ENCODE results near the gene IL4R.

Gene IL4R

DNA sequence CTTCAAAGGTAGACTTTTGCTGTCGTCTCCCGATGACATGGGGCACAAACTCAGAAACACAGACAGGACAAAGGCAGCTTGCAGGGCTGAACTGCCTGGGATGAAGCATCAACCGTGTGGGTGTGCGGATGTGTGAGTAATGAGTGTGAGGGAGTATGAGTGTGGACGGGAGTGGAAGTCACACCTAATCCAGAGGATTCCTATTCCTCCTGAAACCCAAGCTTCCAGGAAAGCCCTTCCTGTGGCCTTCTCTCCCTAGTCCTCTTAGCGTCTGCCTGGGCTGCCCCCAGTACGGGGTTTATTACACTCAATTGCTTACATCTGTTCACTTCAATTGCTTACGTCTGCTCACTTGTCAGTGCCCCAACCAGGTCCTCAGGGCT is 2.3 kb upstream of the IL4R start:
- peaks cover 20% of the 10 kb centered on the region for H3K4me1 Mint-ChIP-seq
- H3K27ac Mint-ChIP-seq (ENCODE audit: low read depth): no peak overlapping the region
- ATAC-seq (replicated peaks; ENCODE audit: extremely low read depth, poor library complexity, severe bottlenecking) (no peak), DNase-seq (ENCODE audit: low spot score in 2 of 2) (no peak)
- H3K4me3 Mint-ChIP-seq: no peak overlapping the region
- H3K9me3 Mint-ChIP-seq: peaks cover 4% of the 10 kb centered on the region
- no peaks in the 10 kb centered on the region for H3K27me3 Mint-ChIP-seq
- H3K36me3 Mint-ChIP-seq (ENCODE audit: insufficient read depth): peaks cover 8% of the 10 kb centered on the region

DNA sequence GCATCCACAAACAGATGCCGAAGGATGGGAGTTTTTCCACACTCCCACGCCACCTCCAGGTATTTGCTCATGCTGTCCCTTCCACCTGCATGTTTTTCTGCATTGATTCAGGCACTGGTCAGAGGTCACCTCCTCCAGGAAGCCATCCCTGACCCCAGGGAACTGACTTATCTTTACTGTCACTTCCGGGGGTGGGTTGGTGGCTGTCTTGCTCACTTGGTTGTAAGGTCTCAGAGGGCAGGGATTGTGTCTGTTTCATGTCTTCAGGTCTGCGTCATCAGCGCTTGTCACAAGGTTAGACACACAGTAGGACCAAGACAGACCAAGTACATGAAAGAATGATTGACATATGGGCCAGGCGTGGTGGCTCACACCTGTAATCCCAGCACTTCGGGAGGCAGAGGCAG is 1.9 kb upstream of the IL4R start:
- H3K27me3 Mint-ChIP-seq: no peaks in the 10 kb centered on the region
- H3K4me1 Mint-ChIP-seq: peaks cover 24% of the 10 kb centered on the region
- DNase-seq (ENCODE audit: low spot score in 2 of 2) (no peak), ATAC-seq (replicated peaks; ENCODE audit: extremely low read depth, poor library complexity, severe bottlenecking) (no peak)
- peaks cover 8% of the 10 kb centered on the region for H3K36me3 Mint-ChIP-seq (ENCODE audit: insufficient read depth)
- no peaks in the 10 kb centered on the region for H3K9me3 Mint-ChIP-seq
- H3K4me3 Mint-ChIP-seq: no peak overlapping the region
- H3K27ac Mint-ChIP-seq (ENCODE audit: low read depth): no peak overlapping the region

DNA sequence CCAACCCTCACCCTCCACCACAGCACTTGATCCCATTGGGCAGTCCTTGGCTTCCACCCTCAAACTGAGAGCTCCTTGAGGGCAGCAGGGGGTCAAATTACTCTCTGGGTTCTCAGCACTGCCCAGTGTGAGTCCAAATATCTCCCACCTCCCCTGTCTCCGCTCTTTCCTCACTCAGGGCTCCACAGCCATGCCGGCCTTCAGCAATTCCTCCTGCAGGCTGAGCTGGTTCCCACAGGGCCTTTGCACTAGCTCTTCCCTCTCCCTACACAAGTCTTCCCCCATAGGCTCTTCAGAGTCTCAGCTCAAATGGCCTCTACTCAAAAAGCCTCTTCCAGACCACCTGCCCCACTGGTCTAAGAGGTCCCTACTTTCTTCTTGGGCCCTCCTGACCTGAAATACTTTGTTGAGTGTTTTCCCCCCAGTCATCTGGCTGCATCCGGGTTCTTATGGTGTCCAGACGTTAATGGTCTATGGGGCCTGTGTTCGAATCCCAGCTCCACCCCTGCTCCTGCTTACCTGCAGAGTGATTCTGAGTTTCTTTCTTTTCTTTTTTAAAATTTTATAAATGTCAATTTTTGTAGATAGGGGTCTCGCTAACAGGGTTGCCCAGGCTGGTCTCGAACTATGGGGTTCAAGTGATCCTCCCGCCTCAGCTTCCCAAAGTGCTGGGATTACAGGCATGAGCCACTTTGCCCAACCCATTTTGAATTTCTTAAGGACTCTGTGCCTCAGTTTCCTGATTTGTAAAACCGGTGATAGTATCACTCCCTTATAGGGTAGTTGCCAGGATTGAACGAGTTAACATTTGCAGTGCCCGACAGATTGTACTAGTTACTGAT is 973 bp upstream of the IL4R start:
- Mint-ChIP-seq H3K9me3 (no peaks in the 10 kb centered on the region), H3K4me1 (peaks cover 33% of the 10 kb centered on the region), H3K27me3 (no peaks in the 10 kb centered on the region), H3K36me3 (ENCODE audit: insufficient read depth) (peaks cover 10% of the 10 kb centered on the region), H3K27ac (ENCODE audit: low read depth) (peak overlapping the region; percentile 96), H3K4me3 (peak overlapping the region; percentile 84)
- DNase-seq (ENCODE audit: low spot score in 2 of 2) (no peak), ATAC-seq (replicated peaks; ENCODE audit: extremely low read depth, poor library complexity, severe bottlenecking) (no peak)

DNA sequence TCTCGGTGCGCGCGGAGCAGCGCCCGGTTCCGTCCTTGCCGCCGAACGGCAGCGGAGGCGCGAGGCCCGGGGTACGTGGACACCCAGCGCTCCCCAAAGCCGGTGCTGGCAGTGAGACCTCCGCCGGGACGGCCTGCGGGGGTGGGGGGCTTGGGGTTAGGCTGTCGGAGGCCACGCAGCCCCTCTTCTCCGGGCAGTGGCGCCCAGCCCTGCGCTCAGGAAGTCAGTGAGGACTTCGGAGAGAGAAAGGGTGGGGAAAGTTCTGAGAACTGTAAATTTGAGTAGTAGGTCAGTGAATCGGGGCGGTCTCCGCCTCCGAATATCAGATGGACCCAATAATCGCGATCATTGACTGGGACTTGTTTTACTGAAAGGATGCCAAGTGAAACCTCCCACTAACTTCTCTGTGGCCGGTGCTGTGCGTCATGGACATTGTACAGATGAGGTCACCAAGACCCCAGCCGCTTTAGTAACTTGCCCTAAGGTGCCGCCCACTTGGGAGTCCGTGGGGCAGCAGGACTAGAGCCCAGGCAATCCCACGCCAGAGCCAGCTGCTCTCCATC is 468 bp downstream of the IL4R start:
- Mint-ChIP-seq H3K27ac (ENCODE audit: low read depth) (peak overlapping the region; percentile 96), H3K4me1 (peaks cover 48% of the 10 kb centered on the region), H3K27me3 (no peaks in the 10 kb centered on the region), H3K36me3 (ENCODE audit: insufficient read depth) (peaks cover 10% of the 10 kb centered on the region), H3K9me3 (no peaks in the 10 kb centered on the region), H3K4me3 (peak overlapping the region; percentile 84)
- ATAC-seq (replicated peaks; ENCODE audit: extremely low read depth, poor library complexity, severe bottlenecking): peak; percentile 33
- DNase-seq (ENCODE audit: low spot score in 2 of 2): peak in 1 of 2 donors; percentile 50

DNA sequence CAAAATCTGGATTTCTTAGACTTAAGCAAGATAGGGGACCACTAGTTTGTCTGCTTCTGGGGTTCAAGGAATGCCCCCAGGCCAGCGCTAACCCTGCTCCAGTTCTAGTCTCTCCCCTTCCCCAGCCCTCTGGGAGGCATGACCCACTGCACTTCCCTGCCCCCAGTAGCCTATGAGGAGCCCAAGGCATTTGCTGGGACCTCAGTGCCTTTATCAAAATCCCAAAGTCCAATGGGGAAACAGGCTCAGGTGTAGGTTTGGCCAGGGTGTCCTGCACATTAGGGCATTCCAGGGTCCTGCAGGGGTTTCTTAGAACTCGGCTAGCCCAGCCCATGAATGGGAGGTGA is 1.2 kb downstream of the IL4R start:
- ATAC-seq (replicated peaks; ENCODE audit: extremely low read depth, poor library complexity, severe bottlenecking) (no peak), DNase-seq (ENCODE audit: low spot score in 2 of 2) (no peak)
- no peaks in the 10 kb centered on the region for H3K9me3 Mint-ChIP-seq
- H3K27me3 Mint-ChIP-seq: no peaks in the 10 kb centered on the region
- H3K36me3 Mint-ChIP-seq (ENCODE audit: insufficient read depth): peaks cover 10% of the 10 kb centered on the region
- peaks cover 55% of the 10 kb centered on the region for H3K4me1 Mint-ChIP-seq
- H3K4me3 Mint-ChIP-seq: peak overlapping the region; percentile 84
- peak overlapping the region; percentile 96 for H3K27ac Mint-ChIP-seq (ENCODE audit: low read depth)

DNA sequence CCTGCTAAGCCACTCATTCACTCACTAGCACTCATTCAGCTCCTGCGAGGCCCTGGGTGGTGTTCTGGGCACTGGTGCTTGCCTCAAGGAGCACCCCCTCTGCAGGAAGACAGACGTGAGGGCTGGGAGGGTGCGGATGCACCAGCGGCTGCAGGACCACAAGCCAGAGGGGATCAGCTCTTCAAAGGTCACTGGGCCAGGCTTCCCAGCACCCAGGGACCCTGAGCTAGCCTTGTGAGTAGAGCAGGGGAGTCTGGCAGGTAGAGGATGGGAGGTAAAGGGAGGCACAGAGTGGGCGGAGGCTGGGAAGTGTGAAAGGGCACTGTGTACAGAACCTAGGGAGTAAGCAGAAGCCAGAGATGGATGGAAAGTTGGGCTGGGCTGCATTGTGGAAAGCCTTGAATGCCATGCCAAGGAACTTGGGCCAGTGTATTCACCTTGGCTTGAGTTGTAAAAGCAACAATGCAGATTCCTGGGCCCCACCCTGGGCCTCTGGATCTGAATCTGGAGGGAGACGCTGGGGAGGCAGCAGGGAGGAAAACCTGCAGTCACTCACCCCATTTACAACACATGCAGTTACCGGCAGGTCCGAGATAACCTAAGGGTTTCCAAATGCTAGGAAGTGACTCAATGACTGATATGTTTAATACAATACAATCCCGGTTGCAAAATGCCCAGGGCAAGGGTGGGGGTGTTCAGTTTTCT is 1.7 kb downstream of the IL4R start:
- H3K4me1 Mint-ChIP-seq: peaks cover 60% of the 10 kb centered on the region
- peak overlapping the region; percentile 84 for H3K4me3 Mint-ChIP-seq
- H3K27ac Mint-ChIP-seq (ENCODE audit: low read depth): peak overlapping the region; percentile 96
- DNase-seq (ENCODE audit: low spot score in 2 of 2) (no peak), ATAC-seq (replicated peaks; ENCODE audit: extremely low read depth, poor library complexity, severe bottlenecking) (peak; percentile 25)
- H3K9me3 Mint-ChIP-seq: no peaks in the 10 kb centered on the region
- peaks cover 11% of the 10 kb centered on the region for H3K36me3 Mint-ChIP-seq (ENCODE audit: insufficient read depth)
- H3K27me3 Mint-ChIP-seq: no peaks in the 10 kb centered on the region

- H3K27ac Mint-ChIP-seq (ENCODE audit: low read depth): peak overlapping the region; percentile 96
- no peaks in the 10 kb centered on the region for H3K9me3 Mint-ChIP-seq
- H3K4me1 Mint-ChIP-seq: peaks cover 62% of the 10 kb centered on the region
- H3K27me3 Mint-ChIP-seq: no peaks in the 10 kb centered on the region
- DNase-seq (ENCODE audit: low spot score in 2 of 2): no peak
- peak overlapping the region; percentile 84 for H3K4me3 Mint-ChIP-seq
- ATAC-seq (replicated peaks; ENCODE audit: extremely low read depth, poor library complexity, severe bottlenecking): no peak
- H3K36me3 Mint-ChIP-seq (ENCODE audit: insufficient read depth): peaks cover 14% of the 10 kb centered on the region
Observed at GRCh38 chr16:27316038-27316680, 2.4 kb downstream of the IL4R start.

DNA sequence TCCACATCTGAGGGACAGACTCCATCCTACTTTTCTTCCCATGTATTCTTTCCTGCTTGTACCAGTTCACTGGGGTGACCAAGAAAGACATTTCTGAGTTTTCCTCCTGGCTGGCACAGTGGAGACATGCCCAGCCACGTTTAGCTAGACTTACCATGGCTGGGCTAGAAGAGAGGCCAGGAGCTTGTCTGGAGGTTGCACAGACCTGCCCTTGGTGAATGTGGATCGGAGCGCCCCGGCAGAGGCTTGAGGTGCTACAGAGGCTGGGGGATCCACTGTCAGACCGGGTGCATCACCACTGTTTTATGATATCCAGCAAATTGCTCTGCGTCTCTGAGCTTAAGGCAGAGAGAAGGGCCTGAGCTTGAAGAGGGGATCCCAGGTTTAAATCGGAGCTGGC is 3.5 kb downstream of the IL4R start:
- Mint-ChIP-seq H3K9me3 (no peaks in the 10 kb centered on the region), H3K36me3 (ENCODE audit: insufficient read depth) (peaks cover 14% of the 10 kb centered on the region), H3K27me3 (no peaks in the 10 kb centered on the region), H3K4me3 (peak overlapping the region; percentile 84), H3K27ac (ENCODE audit: low read depth) (peak overlapping the region; percentile 96), H3K4me1 (peaks cover 74% of the 10 kb centered on the region)
- DNase-seq (ENCODE audit: low spot score in 2 of 2) (no peak), ATAC-seq (replicated peaks; ENCODE audit: extremely low read depth, poor library complexity, severe bottlenecking) (no peak)

- ATAC-seq (replicated peaks; ENCODE audit: extremely low read depth, poor library complexity, severe bottlenecking): no peak
- Mint-ChIP-seq H3K27ac (ENCODE audit: low read depth) (peak overlapping the region; percentile 96), H3K4me1 (peaks cover 76% of the 10 kb centered on the region), H3K36me3 (ENCODE audit: insufficient read depth) (peaks cover 14% of the 10 kb centered on the region), H3K4me3 (peak overlapping the region; percentile 84), H3K9me3 (no peaks in the 10 kb centered on the region), H3K27me3 (no peaks in the 10 kb centered on the region)
- DNase-seq (ENCODE audit: low spot score in 2 of 2): no peak
Observed at GRCh38 chr16:27317738-27318391, 4.1 kb downstream of the IL4R start.

DNA sequence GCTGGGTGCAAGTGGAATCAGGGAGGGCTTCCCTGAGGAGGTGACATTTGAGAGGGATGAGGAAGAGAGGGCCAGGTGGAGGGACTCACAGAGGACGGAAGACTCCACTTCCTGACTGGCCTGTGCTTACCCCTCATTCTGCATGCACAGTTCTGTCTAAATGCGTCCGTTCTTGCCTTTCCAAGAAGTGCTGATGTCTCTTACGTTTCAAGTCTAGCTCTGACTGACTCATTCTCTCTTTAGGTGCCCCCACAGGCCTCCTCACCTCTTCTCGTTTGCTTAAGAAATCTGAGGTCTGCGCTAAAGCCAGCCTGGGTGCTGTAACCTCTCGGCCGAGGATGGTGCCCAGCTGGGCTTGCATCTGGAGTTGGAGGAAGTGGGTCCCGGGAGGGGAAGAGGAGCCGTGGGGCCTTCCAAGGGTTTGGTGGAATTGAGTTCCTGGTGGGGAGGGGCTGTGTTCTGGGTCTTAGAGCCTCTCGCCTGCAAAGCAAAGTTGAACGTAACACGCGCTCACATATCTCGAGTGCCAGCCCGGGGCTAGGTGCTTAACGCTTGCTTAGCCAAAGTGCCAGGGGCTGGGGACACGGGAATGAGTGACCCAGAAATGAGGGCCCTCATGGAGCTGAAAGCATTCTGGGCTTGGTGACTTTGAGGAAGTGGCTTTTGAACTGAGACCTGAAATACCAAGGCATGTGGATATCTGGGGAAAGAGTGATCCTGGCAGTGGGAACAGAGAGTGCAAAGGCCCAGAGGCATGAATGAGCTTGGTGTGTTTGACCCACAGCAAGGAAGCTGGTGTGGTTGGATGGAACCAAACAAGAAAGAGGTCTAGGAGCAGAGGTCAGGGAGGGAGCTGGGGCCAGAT is 4.8 kb downstream of the IL4R start:
- DNase-seq (ENCODE audit: low spot score in 2 of 2) (no peak), ATAC-seq (replicated peaks; ENCODE audit: extremely low read depth, poor library complexity, severe bottlenecking) (peak; percentile 52)
- Mint-ChIP-seq H3K27me3 (no peaks in the 10 kb centered on the region), H3K4me3 (peak overlapping the region; percentile 84), H3K27ac (ENCODE audit: low read depth) (peak overlapping the region; percentile 96), H3K4me1 (peaks cover 80% of the 10 kb centered on the region), H3K9me3 (no peaks in the 10 kb centered on the region), H3K36me3 (ENCODE audit: insufficient read depth) (peaks cover 11% of the 10 kb centered on the region)

- peak overlapping the region; percentile 96 for H3K27ac Mint-ChIP-seq (ENCODE audit: low read depth)
- peak overlapping the region; percentile 84 for H3K4me3 Mint-ChIP-seq
- H3K27me3 Mint-ChIP-seq: no peaks in the 10 kb centered on the region
- peaks cover 7% of the 10 kb centered on the region for H3K36me3 Mint-ChIP-seq (ENCODE audit: insufficient read depth)
- no peak for ATAC-seq (replicated peaks; ENCODE audit: extremely low read depth, poor library complexity, severe bottlenecking)
- peaks cover 87% of the 10 kb centered on the region for H3K4me1 Mint-ChIP-seq
- H3K9me3 Mint-ChIP-seq: no peaks in the 10 kb centered on the region
- DNase-seq (ENCODE audit: low spot score in 2 of 2): no peak
Observed at GRCh38 chr16:27319257-27319965, 5.6 kb downstream of the IL4R start.

All from central memory CD8-positive, alpha-beta T cell (primary cell).